H1 (cell line): ENCODE data around the gene EXTL2.

Experiments
- EZH2 ChIP-seq: fragments of 200-600 bp; sonication (generic); IDR thresholded peaks from 2 replicates; pipeline ENCODE4 v1.7.1; 2012; ENCODE audit warnings: low read depth, mild to moderate bottlenecking, moderate library complexity, low read length, inconsistent platforms; ENCODE audit not compliant: severe bottlenecking
- POLR2A ChIP-seq, 2 experiments: IDR thresholded peaks; 1 replicate in 1 of 2; 2 replicates in 1 of 2; pipeline ENCODE4 v1.6.1; 2011; ENCODE audit warnings: low read depth in 2 of 2, low read length in 2 of 2, mild to moderate bottlenecking in 2 of 2; ENCODE audit errors: control extremely low read depth in 1 of 2

DNA sequence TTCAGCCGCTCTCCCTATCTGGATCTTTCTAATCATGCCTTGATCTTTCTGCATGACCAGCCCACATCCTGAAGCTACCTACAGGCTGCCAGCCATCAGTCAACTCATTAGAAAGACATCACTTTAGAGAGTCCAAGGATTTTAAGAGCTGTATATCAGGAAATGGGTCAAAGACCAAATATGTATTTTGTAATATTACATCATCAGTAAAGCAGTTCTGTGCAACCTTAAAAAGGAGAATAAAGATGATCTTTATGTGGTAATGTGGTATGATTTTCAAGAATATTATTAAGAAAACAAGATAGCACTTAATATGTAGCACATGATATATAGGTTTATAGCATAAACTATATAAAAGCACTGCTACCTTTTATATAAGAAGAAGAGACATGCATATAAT lies 48.9 kb upstream of the EXTL2 start:
- TF ChIP-seq EZH2 = no peak
- TF ChIP-seq POLR2A (IDR thresholded peaks at IDR 0.05; ENCODE audit: control extremely low read depth in 1 of 2, low read depth in 2 of 2, low read length in 2 of 2) = no peak
